GM12891 (cell line): ENCODE data around the gene CACNG1.

ENCODE experiments used
- DNase-seq: peaks from one replicate; pipeline ENCODE4 v3.0.0; 2011; ENCODE audit warnings: low spot score; ENCODE audit not compliant: insufficient read length
- FAIRE-seq: peaks from 2 replicates; lab custom pipeline; 2011; peaks lifted over from hg19 to GRCh38; lab: Jason Lieb, UNC
- PAX5 ChIP-seq: IDR thresholded peaks from 2 replicates; pipeline ENCODE4 v1.6.1; 2011; ENCODE audit warnings: low read length, moderate library complexity, mild to moderate bottlenecking; ENCODE audit not compliant: insufficient read depth, severe bottlenecking
- POLR2A ChIP-seq: IDR thresholded peaks from 2 replicates; pipeline ENCODE4 v1.6.1; 2011; ENCODE audit warnings: low read depth, low read length, control low read depth
- POLR2AphosphoS5 ChIP-seq: IDR thresholded peaks from 2 replicates; pipeline ENCODE4 v1.6.1; 2011; ENCODE audit warnings: low read depth, low read length, control low read depth
- POU2F2 ChIP-seq: IDR thresholded peaks from 2 replicates; pipeline ENCODE4 v1.6.1; 2011; ENCODE audit warnings: low read depth, mild to moderate bottlenecking, control low read depth, low read length, moderate library complexity
- SPI1 ChIP-seq: IDR thresholded peaks from 2 replicates; pipeline ENCODE4 v1.6.1; 2011; ENCODE audit warnings: low read depth, low read length, control low read depth
- TAF1 ChIP-seq: IDR thresholded peaks from 2 replicates; pipeline ENCODE4 v1.6.1; 2011; ENCODE audit warnings: low read depth, low read length, control low read depth

CACNG1 gene

GRCh38 chr17:67055811-67056745, 11.7 kb downstream of the CACNG1 start:
- no peak for FAIRE-seq
- TF ChIP-seq TAF1 = no peak
- TF ChIP-seq POU2F2 = no peak
- TF ChIP-seq PAX5 = no peak
- TF ChIP-seq SPI1 = no peak
- no peak for TF ChIP-seq POLR2A
- no peak for TF ChIP-seq POLR2AphosphoS5
- DNase-seq = no peak

- DNase-seq = no peak
- no peak for TF ChIP-seq SPI1
- no peak for TF ChIP-seq PAX5
- TF ChIP-seq POLR2A = no peak
- TF ChIP-seq POU2F2 = no peak
- TF ChIP-seq POLR2AphosphoS5 = no peak
- TF ChIP-seq TAF1 = no peak
- no peak for FAIRE-seq
Measured at GRCh38 chr17:67056746-67057490, 12.6 kb downstream of the CACNG1 start.

- no peak for FAIRE-seq
- no peak for DNase-seq
- TF ChIP-seq PAX5 (no peak), POU2F2 (no peak)
Measured at GRCh38 chr17:67058036-67058435, 13.7 kb downstream of the CACNG1 start.

- no peak for TF ChIP-seq PAX5
- TF ChIP-seq SPI1 = no peak
- no peak for TF ChIP-seq POLR2AphosphoS5
- no peak for TF ChIP-seq POLR2A
- TF ChIP-seq TAF1 = no peak
- TF ChIP-seq POU2F2 = no peak
- no peak for DNase-seq
- FAIRE-seq = no peak
Measured at GRCh38 chr17:67059372-67059771, 15.0 kb downstream of the CACNG1 start.

GRCh38 chr17:67063141-67063540, 18.8 kb downstream of the CACNG1 start:
- DNase-seq (no peak), FAIRE-seq (no peak)
- TF ChIP-seq POLR2A (no peak), POLR2AphosphoS5 (no peak), PAX5 (no peak), TAF1 (no peak), POU2F2 (no peak), SPI1 (no peak)

GRCh38 chr17:67066717-67067116, 22.4 kb downstream of the CACNG1 start:
- FAIRE-seq (no peak), DNase-seq (no peak)
- TF ChIP-seq TAF1 = no peak
- TF ChIP-seq POLR2A = no peak
- TF ChIP-seq SPI1 = no peak
- TF ChIP-seq PAX5 = no peak
- no peak for TF ChIP-seq POLR2AphosphoS5
- TF ChIP-seq POU2F2 = no peak

- no peak for FAIRE-seq
- TF ChIP-seq PAX5 (no peak), POU2F2 (no peak), POLR2A (no peak), TAF1 (no peak), POLR2AphosphoS5 (no peak), SPI1 (no peak)
- no peak for DNase-seq
Measured at GRCh38 chr17:67067571-67068482, 23.5 kb downstream of the CACNG1 start.

GRCh38 chr17:67068999-67069398, 24.6 kb downstream of the CACNG1 start:
- no peak for DNase-seq
- FAIRE-seq = no peak
- TF ChIP-seq POLR2AphosphoS5 (0 out of 2 replicates have a peak, but pooled peaks have one; percentile 1), PAX5 (no peak), POU2F2 (no peak)

- TF ChIP-seq POLR2AphosphoS5 (no peak), PAX5 (no peak), TAF1 (no peak), POU2F2 (no peak), POLR2A (no peak), SPI1 (no peak)
- DNase-seq (no peak), FAIRE-seq (no peak)
Measured at GRCh38 chr17:67069603-67070136, 25.3 kb downstream of the CACNG1 start.
